NCI-H524 (cell line): ENCODE measurements around the gene POLE4.

Source experiments
- DNase-seq, 2 experiments: peaks; one replicate each; lab custom pipeline; 2025; lab: John Stamatoyannopoulos, UW

The POLE4 gene

DNA sequence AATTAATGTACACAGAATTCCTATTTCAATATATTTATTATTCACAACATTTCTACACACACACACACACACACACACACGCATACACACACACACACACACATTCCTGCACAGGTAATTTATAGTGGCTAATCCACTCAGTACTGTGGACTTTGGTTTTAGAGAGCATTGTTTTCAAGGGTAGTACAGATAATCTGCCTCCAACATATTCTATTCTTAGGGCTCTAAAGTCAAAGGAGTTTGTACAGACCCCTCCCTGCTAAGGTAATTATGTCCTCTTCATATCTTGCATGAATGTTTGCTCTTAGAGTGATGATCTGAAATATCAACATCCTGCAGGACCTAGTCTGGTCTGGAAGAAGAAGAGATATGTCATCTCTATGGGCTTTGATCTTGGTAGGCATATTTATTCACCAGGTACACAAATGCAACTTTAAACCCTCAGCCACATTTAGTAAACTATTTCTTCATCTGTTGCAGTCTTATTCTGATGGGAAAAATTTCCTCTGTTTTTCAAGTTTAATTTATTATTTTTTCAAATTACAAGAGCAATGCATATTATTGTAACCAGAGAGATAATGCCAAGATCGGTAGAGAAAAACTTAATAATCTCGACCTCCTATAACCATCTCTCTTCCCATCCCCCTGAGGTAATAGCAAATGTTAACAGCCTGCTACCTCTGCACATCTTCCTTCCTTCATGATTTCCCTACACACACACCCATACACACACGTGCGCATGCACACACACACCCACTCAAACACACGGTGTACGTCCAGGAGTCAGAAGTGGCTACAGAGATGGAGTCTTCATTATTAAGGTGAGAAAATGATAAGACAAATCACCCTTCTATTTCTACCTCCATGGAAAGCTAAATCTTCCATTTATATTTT is 18.3 kb upstream of the POLE4 start:
- DNase-seq = no peak

DNA sequence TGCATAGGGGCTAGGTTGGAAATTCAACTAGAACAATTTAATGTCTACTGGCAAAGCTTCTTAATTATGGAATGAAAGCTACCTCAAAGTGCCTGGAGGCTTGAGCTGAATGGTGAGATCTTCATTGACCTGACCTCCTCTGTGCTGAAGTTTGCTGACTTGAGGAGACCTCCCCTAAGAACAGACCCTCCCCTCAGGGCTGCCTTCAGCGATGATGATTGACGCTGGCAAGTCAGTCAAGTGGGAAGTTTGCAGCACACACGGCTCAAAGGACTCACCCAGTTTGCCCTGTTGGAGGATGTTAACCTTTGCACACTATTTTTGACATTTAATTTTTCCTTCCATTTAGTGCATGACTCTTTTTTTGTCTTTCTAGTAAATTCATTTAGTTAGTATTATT is 17.2 kb upstream of the POLE4 start:
- no peak for DNase-seq

- DNase-seq = no peak
Measured at GRCh38 chr2:74942263-74942662, 16.2 kb upstream of the POLE4 start.

DNA sequence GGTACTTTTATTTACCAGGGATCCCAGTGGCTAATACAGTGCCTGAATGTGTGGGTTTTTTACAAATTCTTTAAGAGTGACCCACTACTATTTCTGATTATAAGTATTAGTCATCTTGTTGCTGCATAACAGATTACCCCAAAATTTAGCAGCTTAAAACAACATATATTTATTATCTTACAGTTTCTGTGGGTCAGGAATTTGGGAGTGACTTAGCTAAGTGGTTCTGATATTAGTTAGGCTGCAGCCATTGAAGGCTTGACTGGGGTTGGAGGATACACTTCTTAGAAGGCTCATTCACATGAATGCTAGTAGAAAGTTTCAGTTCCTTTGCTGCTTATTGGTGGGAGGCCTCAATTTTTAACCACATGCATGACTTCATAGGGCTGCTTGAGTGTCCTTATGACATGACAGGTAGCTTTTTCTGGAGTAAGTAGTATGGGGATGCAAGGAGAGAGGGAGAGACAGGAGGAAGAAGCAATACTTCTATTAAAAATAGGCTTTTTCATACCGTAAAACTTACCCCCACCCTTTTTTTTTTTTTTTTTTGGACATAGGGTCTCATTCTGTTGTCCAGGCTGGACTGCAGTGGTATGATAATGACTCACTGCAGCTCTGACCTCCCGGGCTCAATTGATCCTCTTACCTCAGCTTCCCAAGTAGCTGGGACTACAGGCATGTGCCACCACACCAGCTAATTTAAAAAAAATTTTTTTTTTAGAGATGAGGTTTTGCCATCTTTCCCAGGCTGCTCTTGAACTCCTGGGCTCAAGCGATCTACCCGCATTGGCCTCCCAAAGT is 13.3 kb upstream of the POLE4 start:
- DNase-seq = no peak

DNA sequence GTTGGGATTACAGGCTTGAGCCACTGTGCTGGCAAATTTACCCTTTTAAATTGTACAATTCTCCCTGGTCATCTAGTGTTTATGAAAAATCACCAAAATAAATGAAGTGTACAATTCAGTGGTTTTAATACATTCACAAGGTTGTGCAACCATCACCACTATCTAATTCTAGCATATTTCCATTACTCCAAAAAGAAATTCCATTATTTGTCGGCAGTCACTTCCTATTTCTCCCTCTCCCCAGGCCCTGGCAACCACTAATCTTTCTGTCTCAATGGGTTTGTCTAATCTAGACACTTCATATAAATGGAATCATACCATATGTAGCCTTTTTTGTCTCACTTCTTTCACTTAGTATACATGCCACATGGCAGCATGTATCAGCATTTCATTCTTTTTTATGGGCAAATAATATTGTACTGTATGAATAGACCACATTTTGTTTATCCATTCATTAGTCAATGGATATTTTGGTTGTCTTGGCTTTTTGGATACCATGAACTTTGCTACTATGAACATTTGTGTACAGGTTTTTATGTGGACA is 12.6 kb upstream of the POLE4 start:
- DNase-seq = no peak

GRCh38 chr2:74947703-74948102 is 10.7 kb upstream of the POLE4 start:
- DNase-seq = no peak

DNA sequence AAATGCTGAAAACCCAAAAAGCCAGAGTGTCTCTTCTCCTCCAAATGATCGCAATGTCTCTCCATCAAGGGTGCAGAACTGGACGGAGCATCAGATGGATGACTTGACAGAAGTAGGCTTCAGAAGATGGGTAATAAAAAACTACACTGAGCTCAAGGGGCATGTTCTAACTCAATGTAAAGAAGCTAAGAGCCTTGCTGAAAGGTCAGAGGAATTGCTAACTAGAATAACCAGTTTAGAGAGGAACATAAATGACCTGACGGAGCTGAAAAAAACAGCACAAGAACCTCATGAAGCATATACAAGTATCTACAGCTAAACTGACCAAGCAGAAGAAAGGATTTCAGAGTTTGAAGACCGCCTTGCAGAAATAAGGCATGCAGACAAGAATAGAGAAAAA is 9.7 kb upstream of the POLE4 start:
- DNase-seq = no peak

DNA sequence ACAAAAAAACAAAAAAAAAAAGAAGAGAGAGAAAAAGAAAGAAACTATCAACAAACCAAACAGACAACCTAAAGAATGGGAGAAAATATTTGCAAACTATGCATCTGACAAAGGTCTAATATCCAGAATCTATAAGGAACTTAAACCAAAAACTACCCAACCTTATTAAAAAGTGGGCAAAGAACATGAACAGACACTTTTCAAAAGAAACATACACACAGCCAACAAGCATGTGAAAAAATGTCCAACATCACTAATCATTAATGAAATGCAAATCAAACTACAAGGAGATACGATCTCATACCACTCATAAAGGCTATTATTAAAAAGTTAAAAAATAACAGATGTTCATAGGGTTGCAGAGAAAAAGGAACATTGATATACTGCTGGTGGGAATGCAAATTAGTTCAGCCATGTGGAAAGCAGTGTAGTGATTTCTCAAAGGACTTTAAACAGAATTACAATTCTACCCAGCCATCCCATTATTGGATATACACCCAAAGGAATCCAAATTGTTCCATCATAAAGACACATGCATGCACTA is 7.2 kb upstream of the POLE4 start:
- DNase-seq = no peak

DNA sequence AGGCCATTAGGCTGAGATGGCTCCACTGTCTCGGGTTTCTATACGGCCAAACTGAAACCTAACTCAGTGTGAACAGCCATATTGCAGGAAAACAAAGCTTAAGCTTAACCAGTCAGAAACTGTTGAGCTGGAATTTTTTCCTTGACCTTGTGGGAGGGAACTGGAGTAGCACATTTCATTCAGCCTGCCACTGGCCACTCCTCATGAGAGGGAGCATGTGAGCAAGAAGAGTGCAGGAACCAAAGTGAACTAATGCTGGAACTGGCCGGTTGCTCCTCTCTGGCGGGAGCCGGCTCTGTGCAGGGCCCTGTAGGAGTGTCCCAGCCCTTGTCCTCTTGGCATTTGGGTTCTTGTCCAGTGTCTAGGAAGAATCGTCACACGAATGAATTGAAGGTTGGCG is 5.9 kb upstream of the POLE4 start:
- no peak for DNase-seq

- no peak for DNase-seq
Measured at GRCh38 chr2:74953796-74954499, 4.5 kb upstream of the POLE4 start.

DNA sequence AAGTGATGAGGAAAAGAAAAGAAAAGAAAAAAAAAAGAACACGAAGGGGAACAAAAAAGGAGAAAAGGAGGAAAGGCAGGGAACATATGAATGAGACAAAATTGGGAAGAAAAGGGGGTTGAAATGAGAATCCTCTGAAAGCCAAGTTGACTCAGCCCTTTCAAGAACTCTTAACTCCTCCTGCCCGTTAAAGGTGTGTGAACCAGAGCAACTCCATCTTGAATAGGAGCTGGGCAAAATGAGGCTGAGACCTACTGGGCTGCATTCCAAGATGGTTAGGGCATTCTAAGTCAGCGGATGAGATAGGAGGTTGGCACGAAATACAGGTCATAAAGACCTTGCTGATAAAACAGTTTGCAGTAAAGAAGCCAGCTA is 4.0 kb upstream of the POLE4 start:
- no peak for DNase-seq

- DNase-seq = no peak
Measured at GRCh38 chr2:74957886-74958273, 563 bp upstream of the POLE4 start.

DNA sequence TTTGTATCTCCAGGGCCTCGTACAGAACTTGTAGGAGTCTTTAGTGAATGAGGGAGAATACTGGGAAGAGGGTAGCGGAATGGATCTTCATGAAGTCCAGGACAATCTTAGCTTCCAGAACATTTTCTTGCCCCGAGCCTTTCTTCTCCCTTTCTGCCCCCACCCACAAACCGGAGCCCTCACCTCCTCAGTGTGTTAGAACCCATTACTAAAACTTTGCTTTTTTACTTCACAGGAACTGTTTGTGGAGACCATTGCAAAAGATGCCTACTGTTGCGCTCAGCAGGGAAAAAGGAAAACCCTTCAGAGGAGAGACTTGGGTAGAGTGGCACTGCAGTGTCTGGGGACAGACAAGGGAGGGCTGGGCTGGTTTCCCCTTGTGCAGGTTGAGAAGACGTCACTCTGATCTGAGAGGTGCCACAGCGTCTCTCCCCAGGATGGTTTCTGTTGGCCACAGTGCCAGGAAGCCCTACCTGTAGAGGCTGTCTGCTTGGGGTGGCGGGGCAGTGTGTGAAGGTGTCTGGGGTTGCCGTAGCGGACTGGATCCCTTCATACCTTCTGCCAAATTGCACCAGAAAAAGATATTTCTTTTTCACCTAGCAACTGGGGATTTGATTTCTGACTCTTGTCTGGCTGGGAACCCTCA is 786 bp downstream of the POLE4 start:
- no peak for DNase-seq

- no peak for DNase-seq
Measured at GRCh38 chr2:74966887-74967286, 8.4 kb downstream of the POLE4 start.

GRCh38 chr2:74975016-74975415 is 16.6 kb downstream of the POLE4 start:
- DNase-seq = peak; percentile 41 to 69

DNA sequence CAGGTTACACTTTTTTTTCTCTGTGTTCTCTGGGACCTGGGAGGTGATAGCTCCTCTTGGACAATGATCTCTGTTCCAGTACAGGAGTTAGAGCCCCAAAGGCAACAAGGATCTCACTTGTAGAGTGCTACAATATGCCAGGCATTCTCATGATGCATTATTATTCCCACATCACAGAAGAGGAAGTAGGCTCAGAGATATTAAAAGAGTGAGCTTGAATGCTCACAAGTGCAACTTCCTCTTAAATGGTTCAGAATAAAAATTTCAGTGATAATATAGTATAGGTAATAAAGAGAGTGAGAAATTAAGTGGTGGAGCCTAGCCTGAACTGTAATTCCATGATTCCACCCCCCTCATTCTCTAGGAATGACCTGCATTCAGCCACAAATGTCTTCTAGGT is 21.4 kb downstream of the POLE4 start:
- DNase-seq = no peak

- no peak for DNase-seq
Measured at GRCh38 chr2:74982577-74982976, 24.1 kb downstream of the POLE4 start.

GRCh38 chr2:74983631-74984392 is 25.4 kb downstream of the POLE4 start:
- DNase-seq = no peak

- DNase-seq = no peak
Measured at GRCh38 chr2:74984947-74985637, 26.6 kb downstream of the POLE4 start.

DNA sequence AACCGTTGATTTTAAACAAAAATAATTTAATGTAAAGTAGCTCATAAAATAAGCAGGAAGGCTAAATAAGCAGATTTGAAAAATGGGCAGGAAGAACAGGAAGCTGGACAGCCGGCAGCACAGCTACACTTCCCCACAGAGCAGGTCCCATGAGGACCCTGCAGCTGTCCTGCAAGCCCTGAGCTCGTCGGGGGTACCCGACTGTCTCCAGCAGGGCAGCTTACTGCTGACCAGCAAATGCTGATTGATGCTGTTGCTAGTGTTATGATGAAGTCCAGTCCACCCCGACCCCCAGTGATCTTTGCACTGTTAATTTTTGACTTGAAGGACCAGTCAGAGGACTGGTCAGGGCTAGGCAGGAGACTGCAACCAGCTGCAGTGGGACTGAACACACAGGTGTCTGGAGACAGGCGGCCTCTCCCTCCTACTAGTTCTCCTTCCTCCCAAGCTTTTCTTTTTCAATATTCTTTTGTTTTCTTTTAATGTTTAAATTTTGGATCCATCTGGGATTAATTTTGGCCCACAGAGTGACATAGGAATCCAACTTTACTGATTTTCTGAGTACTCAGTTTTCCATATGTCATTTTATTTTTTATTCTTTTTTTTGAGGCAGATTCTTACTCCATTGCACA is 27.7 kb downstream of the POLE4 start:
- DNase-seq = no peak
